ENCODE measurements around the gene HOXB1.

HOXB1 gene

DNA sequence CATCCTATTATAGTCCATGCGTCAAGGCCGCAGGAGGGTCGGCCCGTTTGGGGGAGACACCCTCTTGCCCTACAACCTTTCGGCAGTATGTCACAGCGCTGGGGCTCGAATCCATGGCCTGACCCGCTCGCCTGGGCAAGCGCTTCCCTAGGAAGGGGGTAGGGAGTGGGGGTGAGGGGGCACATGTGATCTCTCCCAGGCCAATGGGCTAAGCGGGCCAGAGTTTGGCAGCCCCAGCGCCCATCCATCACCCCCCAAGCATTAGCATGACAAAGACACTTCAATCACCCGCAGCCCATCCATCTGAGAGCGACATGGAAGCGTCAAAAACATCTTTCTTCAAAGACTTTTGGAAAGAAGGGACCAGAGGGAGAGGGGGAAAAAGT lies at the start of gene HOXB1:
TSS of gene HOXB1 (minus strand) at position 125 of the 386 bp plus-strand sequence. CDS start at position 18, 107 bp downstream.
- DNase-seq, result no peak

GRCh38 chr17:48579760-48580554 lies 49.1 kb upstream of the HOXB1 start:
- no peak for DNase-seq

GRCh38 chr17:48579471-48579759 lies 48.6 kb upstream of the HOXB1 start:
- no peak for DNase-seq

GRCh38 chr17:48578616-48579470 lies 48.0 kb upstream of the HOXB1 start:
- no peak for DNase-seq

- no peak for DNase-seq
These were observed 47.3 kb upstream of the HOXB1 start, which contains the start of gene HOXB4 for GRCh38 chr17:48577946-48578615. HOXB4 (minus strand) TSS chr17:48578350; CDS start chr17:48578319, 31 bp downstream.

GRCh38 chr17:48577330-48577945 lies 46.6 kb upstream of the HOXB1 start:
- no peak for DNase-seq

DNA sequence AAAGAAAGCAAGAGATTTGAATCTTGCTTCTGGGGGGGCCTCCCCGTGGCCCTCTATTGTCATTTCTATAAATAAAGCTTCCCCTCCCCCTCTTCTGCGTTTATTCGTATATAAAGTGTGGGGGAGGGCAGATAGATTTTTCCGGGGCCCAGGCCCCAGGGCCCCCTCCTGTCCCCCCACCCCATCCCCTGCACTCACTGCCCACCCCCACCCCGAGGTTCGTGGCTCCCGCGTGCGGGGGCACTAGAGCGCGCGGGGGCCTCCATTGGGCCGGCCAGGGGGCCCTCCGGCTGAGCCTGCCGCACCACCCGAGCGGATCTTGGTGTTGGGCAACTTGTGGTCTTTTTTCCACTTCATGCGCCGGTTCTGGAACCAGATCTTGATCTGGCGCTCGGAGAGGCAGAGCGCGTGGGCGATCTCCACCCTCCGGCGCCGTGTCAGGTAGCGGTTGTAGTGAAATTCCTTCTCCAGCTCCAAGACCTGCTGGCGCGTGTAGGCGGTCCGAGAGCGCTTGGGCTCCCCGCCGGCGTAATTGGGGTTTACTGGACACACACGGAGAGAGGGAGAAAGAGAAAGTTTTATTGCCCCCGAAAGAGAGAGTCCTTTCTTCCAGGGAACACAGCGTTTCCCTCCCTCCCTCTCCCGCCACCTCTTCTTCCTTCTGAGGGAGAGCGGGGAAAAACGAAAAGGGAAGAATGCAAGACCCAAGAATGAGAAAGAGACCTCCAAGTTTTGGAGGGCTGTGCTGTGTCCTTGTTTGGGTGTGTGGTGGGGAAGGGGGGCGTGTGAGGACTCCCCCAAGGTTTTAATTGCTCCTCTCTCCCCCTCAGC lies 45.9 kb upstream of the HOXB1 start:
- DNase-seq, result no peak

DNA sequence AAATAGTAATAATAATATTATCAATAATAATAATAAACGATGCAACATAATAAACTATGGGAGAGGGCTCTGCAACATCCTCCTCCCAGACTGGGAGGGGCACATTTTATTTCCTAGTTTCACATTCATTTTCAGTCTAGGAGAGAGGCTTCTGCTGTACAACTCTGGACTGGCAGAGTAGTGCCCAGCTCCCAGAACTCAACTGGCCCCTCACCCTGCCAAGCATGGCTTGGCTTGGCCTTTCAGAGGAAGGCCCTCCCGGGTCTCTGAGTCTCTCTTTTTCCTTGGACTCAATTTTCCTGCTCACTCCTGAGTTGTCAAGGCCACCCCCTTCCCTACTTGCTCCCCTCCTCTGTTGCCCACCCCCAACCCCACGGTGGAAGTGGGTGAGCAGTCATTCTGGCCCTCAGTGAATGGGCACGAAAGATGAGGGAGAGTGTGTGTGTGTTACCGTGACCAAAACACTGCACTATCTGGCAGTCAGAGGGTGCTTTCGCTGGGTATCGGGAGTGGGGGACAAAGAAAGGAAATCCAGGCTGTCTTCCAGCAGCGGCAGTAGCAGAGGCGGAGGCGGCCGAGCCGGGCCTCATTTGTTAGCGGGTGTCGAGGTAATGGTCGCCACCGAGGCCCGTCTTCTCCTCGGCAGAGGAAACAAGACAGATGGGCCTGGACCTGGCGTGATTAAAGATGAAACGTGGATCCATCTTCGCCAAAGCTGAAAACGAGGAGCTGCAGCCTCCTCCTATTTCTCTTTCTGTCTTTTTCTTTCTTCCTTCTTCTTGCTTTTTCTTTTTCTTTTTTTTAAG lies 45.1 kb upstream of the HOXB1 start:
- DNase-seq, result no peak

DNA sequence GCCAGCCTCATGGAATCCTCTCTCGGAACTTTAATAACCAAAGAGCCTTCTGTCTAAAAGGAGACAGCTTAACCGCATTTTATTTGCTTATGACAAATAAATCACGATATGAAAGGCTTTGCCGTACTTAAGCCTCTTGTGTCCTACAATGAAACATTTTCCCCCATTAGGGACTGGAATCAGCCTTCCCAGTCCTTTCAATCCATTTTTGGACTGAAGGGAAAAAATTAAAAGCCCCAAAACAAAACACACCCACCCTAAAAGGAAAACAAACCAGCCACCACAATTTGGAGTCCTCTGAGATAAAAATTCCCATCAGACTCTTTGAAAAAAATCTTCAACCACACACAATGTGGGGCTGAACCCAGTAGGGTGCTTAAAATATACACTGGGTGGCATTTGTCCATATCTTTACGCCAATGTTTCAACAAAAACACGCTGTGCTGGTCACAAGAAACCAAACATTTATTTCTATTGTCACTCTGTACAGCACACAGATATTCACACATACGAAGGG lies 44.3 kb upstream of the HOXB1 start:
- DNase-seq, result peak; percentile 63

- no peak for DNase-seq
These were observed 43.8 kb upstream of the HOXB1 start for GRCh38 chr17:48574505-48575065.

- DNase-seq, result no peak
These were observed 41.1 kb upstream of the HOXB1 start for GRCh38 chr17:48571826-48572417.

- DNase-seq, result no peak
These were observed 40.4 kb upstream of the HOXB1 start for GRCh38 chr17:48571024-48571818.

DNA sequence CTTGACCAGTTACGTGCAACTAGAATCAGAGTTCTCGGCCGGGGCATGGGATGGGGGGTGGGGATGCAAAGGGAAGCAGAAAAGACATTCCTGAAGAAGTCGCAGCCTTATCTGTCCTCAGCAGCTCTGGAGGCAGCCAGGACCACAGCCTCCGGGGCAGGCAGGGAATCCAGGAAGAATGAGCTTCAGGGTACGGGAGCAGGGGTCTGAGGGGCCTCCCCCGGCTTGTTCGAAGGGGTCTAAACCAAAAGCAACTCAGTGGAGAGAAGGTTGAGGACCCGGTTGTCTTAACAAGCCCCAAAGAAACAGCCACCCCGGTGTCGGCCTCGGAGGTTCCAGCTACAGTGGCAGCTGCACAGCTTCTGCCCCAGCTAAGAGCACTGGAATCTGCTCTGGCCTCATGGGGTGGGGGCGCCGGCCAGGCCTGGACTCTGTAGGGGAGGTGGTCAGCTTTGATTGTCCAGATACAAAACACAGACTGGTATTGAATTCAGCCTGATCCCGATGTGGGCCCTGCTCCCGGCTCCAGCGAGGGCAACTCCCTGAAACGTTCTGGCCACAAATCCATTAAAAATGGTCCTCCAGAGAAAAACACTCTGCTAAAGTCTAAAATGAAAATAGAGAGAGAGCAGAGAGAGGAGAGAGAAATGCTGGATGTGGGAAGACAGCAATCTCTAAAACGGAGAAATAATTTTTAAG lies 39.7 kb upstream of the HOXB1 start:
- DNase-seq, result no peak

- DNase-seq, result no peak
These were observed 39.0 kb upstream of the HOXB1 start for GRCh38 chr17:48569674-48570324.

GRCh38 chr17:48569240-48569582 lies 38.4 kb upstream of the HOXB1 start:
- DNase-seq, result no peak

DNA sequence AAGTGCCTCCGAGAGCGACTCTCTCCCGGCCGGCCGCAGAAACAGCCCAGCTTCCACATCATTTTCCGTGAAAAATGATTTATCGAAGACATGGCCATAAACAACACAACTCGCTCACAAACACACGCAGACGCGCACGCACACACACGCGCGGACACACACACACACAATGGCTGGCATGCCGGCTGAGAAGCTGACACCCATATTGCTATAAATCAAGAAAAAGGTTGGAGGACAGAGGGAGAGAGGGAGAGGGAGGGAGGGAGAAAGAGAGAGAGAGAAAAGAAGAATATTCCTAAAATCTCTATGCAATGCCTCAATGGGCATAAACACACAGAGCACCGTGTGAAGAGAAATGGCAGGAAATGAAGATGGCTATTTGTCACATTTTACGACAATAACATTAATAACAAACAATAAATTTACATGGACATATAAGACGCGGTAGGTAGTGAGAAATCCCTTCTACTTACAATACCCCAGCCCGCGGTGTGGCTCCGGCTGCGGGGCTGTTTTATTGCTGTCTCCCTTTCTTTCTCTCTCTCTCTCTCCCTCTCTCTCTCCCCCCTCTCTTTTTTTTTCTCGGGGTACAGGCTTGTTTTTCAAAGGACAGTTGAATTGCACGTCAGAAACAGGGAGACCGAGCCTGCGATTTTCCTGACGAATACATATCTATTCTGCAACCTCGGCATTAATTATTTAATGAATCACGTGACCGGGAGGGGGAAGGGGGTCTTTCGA lies 37.9 kb upstream of the HOXB1 start:
- DNase-seq, result no peak

DNA sequence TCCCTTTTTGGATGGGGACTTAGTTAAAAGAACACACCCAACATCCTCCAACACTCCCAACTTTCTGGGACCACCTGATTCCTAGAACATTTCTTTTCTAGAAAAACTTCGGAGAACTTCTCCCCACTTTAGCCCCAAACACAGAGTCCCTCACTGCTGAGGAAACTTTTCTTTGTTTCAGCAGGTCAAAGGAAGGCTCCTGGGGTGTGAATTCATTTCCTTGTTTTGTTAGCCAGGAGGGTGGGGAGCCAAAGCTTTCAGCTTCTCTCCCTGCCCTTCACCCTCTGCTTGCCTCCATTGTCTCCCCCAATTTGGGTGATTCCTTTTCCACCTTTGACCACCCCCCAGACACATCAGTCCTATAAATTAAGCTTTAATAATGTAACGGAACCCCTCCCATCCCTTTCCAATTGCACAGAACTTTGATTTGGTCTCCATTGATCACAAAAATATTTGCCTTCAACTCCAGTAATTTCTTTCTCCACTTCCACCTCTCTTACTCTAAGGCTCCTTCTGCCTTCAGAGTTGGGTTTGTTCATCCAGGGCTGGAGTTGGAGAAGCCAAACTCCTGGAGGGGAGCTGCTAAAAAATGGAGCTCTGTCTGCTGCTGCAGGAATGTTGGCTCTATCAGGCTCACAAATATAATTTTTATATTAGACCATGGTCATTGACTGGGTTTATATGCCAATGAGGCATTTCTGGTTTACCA lies 37.0 kb upstream of the HOXB1 start:
- DNase-seq, result no peak

All from DMS79 (cell line).